ENCODE data around the gene HSPA12A. TPM values are rescaled to one million over a fixed set of nuclear protein-coding genes. Genes with fewer than 3 reads are reported as not detected.

HSPA12A gene
- total RNA-seq, 1 donor from 2014 or later: 5.1 TPM

DNA sequence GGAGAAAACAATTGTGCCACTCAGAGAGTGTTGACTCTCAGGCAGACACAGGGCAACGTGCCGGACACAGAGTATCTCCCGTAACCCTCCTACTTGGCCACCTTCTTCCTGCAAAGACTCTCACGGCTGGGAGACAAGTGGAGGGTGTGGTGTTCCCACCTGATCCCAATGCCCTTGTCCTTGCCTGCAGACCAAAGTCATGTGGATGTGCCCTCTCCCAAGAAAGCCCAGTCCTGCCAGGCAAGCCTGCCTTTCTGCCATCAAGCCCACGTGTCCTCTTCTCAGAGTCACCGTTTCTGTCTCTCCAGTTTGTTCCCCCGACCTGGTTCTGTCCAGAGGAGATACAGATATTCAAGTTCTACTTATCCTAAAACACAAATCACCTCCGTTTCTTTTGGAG is 120.9 kb downstream of the HSPA12A start:
- TF ChIP-seq, protein P1, sequence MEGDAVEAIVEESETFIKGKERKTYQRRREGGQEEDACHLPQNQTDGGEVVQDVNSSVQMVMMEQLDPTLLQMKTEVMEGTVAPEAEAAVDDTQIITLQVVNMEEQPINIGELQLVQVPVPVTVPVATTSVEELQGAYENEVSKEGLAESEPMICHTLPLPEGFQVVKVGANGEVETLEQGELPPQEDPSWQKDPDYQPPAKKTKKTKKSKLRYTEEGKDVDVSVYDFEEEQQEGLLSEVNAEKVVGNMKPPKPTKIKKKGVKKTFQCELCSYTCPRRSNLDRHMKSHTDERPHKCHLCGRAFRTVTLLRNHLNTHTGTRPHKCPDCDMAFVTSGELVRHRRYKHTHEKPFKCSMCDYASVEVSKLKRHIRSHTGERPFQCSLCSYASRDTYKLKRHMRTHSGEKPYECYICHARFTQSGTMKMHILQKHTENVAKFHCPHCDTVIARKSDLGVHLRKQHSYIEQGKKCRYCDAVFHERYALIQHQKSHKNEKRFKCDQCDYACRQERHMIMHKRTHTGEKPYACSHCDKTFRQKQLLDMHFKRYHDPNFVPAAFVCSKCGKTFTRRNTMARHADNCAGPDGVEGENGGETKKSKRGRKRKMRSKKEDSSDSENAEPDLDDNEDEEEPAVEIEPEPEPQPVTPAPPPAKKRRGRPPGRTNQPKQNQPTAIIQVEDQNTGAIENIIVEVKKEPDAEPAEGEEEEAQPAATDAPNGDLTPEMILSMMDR (IDR thresholded peaks at IDR 0.05): no peak
- DNase-seq (no peak), ATAC-seq (ENCODE audit: low read depth) (no peak)
- CTCF ChIA-PET: no interaction called here
- no peak overlapping the region for H3K4me3 Mint-ChIP-seq
- H3K27ac Mint-ChIP-seq: no peak overlapping the region
- POLR2A ChIA-PET: no interaction called here
- no peaks in the 10 kb centered on the region for H3K4me1 Mint-ChIP-seq
- no peaks in the 10 kb centered on the region for H3K9me3 Mint-ChIP-seq
- H3K27me3 Mint-ChIP-seq: peaks cover 4% of the 10 kb centered on the region
- no peaks in the 10 kb centered on the region for H3K36me3 Mint-ChIP-seq (ENCODE audit: low read depth)
- intact Hi-C loops (cut with micrococcal nuclease): no loop called here

Other genes with a start within 250 kb of the HSPA12A start
- not detected in 2 replicates for gene PNLIP, start 196.6 kb downstream of the HSPA12A start, total RNA-seq
- not detected in 2 replicates for gene PNLIPRP1, start 151.6 kb downstream of the HSPA12A start, total RNA-seq
- gene PNLIPRP2, start 121.6 kb downstream of the HSPA12A start, total RNA-seq: not detected in 2 replicates
- 0.07 TPM in 1 of 2 replicates, not detected in the other for gene ENO4, start 106.9 kb upstream of the HSPA12A start, total RNA-seq